ENCODE measurements around the gene RBM26.
"Not testable (repeated sequence)": the region's sequence is repeated elsewhere in the genome, so short reads cannot be mapped to it uniquely, and the experiment has no call there.

RBM26 gene

DNA sequence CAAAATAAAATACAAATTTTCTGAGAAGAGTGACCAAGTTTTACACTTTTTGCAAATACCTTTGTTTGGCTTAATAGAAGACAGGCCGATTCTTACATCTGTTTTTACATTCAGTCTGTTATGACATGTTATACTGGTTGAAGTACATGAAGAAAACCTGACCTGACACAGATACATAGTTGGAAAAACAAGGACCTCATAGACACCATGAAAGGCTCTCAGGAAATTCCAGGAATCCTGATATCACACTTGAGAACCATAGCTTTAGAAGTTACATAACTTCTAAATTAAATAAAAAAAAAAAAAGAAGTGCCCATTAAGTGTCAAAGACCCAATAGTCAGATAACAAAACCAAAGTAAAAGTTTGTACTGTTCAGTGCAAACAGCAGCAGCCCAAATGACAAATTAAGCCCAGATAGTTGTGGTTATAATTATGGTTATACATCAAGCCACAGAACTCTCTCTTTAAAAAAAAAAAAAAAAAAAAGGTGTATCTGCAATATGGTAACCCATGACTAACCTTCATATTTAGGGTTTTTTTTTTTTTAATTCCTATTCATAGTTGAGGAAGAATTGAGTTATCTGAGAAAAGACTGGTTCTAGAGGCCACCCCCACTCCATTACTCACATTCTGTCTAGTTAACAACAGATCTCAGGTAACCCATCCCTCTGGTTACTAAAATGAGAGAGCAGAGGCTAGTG is 19.8 kb downstream of the RBM26 start:
- no peak for DNase-seq

DNA sequence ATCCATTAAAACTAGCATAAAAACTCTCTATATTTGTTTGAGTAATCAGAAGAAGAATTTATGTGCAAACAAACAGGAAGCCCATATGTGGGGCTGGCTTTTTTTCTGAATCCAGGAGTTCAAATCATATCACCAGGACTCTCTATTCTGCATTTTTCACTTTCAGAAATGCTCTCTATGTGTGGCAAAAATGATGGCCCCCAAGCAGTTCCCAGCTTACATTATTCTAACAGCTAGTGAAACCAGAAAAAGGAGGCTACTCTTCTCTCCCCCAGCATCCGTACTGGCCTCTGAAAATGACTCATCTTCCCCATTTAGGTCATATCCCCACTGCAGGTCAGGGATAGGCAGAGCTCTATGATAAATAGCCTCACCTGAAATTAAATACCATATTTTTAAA is 20.4 kb downstream of the RBM26 start:
- no peak for DNase-seq

DNA sequence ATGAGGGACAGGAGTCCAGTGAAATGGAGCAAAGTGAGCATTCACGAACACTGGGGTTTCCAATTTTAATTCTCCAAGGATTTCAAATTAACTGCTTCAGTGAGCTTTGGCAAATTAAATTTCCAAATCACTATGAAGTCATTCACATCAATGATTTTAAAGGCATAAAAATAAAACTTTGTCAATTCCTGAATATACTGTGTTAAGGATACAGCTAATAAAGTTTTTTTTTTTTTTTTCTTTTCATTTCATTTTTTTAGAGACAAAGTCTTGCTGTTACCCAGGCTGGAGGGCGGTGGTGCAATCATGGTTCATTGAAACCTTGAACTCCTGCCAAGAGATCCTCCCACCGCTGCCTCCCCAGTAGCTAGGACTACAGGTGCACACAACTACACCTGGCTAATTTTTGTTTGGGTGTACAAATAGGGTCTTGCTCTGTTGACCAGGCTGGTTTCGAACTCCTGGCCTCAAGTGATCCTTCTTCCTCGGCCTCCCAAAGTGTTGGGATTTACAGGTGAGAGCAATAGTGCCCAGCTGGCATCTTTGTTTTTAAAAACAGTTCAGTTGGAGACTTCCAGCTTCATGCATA is 21.9 kb downstream of the RBM26 start:
- no peak for DNase-seq

DNA sequence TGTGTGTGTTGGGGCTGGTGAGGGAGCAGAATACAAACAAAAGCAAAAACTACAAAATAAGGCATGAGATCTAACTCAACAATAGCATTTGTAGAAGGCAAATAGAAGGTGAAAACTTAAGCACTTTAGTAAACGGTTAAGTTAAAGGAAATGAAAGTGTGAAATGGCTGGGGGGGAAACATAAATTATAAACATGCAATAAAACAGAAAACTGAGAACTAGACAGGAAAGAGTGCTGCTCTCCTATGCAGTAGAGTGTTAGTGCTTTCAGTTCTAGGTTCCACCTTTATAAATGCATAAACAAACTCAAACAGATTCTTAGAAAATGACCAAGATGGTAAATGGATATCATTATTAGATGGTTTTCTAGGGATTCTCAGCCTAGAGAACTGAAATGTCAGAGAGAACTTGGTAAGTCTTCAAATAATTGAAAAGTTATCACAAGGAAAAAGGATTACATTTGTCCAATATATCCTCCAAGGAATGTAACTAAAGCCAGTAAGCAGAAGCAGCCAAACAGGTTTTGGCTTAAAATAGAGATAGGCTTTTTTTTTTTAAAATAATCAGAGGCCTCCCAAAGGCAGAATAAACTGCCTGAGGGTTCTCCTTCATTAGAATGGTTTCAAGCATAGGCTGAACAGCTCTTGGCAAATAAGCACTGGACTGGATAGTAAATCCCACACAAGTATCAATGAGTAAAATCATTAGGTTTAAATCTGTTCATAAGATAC is 23.3 kb downstream of the RBM26 start:
- no peak for DNase-seq

DNA sequence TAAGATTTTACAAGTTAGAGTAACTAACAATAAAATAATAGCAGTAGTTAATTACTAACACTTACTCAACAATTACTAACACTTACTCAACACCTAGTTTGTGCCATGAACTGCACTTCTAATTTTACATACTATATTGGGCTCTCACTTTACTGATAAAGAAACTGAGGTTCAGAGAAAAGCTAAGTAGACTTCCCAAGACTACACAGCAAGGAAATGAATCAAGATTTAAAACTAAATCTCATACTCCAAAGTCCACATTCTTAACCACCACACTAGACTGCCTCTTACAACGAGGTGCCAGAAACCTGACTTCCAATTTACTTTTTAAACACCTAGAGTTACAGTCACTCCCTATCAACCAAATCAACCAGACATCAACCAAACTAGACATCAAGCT is 25.1 kb downstream of the RBM26 start:
- no peak for DNase-seq

DNA sequence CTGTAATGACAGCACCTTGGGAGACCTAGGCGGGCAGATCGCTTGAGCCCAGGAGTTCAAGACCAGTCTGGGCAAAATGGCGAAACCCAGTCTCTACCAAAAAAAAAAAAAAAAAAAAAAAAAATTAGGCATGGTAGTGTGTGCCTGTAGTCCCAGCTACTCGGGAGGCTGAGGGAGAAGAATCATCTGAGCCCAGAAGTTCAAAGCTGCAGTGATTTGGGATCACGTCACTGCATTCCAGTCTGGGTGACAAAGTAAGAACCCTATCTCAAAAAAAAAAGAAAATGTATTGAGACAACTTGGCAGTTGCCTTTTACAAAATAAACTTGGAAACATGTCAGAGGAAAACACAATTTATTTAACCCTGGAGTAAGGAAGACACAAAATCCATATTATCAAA is 26.8 kb downstream of the RBM26 start:
- DNase-seq, result no peak

DNA sequence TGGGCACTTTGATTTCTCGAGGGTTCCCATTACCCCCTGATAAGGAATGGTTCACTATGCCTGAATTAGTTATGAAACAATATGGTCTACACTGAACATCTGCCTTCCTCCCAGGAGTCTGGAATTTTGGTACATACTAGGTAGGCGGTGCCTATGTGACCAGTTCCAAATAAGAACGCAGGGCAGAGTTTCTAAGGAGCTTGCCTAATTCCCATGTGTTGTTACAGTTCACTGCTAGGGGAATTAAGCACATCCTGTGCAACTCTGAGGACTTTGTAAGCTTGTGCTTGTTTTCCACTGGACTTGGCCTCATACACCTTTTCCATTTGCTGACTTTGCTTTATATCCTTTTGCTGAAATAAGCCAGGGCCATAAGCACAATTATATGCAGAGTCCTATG is 29.2 kb downstream of the RBM26 start:
- DNase-seq, result no peak

DNA sequence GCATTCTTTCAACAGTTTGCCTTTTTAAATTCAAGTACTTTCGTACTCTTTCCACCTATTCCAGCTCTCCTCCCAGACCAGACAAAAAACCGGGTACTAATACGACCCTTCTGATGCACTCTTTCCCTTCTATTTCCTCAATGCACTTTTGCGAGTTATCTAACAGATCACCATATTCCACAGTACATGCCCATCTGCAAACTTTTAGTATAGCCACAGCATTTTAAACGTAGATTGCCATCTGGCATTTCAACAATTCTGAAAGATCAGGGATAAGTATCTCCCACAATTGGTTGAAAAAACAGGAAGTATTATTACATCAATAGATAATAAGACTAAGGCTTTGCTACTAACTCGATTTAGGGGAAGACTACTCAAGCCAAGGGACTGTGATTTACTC is 31.5 kb downstream of the RBM26 start:
- no peak for DNase-seq

DNA sequence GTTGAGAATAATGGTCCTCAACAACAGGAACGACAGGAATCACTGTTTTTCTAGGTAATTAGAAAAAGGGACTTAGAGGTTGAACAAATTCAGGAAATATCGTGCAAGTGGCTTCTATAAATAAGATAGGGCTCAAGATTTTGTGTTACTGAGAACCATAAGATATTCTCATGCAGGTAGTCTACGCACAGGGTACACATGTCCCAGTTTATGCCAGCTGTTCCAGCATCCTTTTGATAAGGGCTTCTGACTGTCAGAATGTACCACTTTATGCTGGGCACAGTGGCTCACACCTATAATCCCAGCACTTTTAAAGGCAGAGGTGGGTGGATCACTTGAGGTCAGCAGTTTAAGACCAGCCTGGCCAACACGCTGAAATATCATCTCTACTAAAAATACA is 32.1 kb downstream of the RBM26 start:
- DNase-seq, result no peak

DNA sequence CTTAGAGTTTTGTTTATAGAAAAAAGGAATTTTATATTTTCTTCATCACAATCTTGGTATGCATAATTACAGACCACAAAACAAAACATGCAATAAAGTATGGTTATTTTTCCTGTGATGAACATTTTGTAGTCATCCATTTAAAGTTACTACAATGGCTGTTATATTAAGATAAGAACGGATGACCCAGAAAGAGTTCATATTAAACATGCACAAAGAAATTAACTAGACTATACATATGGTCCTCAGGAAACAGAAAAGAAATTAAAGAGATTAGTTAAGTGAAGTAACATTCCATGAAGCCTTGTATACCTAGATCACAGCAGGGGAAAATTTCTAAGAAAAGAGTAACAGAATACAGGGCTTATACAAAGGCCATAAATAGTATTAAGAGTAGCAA is 36.8 kb downstream of the RBM26 start:
- DNase-seq, result no peak

DNA sequence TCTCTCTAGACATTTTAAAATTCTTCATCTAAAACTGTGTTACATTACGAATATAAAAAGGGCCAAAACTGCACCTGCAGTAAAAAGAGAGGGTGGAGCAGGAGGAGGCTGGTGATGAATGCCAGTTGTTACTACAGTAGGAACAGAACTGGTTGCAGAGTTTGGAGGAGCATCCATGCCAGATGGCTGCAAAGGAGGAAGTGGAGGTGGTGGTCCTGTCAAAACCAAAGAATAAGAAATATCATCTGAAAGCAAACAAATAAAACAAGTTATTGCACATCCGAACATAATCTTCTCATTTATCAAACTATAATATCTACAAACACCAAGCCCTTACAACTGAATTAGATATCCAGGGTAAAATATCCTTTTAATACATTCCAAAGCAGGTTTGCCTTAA is 40.1 kb downstream of the RBM26 start:
- no peak for DNase-seq

DNA sequence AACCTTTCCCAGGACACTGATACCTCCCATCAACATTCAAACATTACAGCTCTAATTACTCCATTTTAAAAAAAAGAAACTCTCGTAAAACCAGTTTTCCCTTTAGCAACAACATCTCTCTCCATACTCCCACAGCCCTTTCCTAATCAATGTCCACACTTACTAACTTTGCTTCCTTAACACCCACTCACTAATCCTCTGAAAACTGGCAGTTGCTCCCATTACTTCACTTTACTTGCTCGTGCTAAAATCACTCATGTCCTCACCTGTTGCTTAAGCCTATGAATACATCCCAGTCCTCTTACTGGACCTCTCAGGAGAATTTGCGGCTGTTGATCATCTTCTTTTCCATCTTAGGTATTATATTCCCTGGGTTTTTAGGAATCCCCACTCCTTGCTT is 44.8 kb downstream of the RBM26 start:
- DNase-seq, result no peak

DNA sequence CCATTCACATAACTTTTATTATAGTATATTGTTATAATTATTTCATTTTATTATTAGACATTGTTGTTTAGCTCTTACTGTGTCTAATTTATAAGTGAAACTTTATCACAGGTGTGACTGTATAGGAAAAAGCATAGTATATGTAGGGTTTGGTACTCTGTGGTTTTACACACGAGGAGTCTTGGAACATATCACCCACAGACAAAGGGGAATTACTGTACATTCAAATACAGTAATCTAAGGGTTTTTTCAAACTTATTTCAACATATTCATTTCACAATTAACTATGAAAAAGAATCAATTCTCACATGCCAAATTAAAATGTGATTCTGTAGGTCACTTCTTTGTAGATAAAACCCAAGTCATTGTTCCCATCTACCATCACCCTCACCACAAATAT is 46.0 kb downstream of the RBM26 start:
- DNase-seq, result no peak

DNA sequence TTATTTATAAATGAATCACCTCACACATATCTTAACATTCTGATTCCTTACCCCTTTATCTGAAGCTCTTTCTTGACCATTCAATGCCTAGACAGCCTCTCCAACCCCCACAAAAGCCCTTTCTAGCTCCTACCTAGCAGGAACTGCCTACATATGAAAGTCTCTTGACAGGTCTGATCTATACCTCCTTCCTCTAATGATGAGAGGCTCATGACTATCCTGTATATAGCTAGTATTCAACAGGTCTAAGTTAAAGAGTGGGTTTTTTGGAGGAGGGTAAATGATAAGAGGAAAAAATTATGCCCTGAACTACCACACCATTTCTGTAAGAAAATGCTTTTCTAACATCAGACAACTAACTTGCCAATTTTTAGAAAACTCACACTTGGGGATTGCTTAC is 47.0 kb downstream of the RBM26 start:
- no peak for DNase-seq

DNA sequence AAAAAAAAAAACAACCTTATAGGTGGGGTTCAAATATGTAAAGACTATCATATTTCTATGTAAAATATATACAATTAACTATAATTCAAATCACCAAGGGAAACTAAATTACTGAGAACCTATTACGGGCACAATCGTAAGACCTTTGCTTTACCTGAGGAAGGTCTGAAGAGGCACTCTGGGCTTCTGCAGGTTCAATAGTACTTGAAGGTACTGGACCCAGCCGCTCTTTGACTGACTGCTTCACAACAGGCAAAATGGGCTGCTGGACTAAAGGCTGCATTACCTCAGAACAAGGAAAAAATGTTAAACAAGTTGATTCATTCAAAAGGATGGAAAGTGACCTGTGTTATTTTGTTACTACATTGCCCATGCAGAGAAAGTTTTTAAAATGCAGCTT is 51.8 kb downstream of the RBM26 start:
- DNase-seq, result no peak

DNA sequence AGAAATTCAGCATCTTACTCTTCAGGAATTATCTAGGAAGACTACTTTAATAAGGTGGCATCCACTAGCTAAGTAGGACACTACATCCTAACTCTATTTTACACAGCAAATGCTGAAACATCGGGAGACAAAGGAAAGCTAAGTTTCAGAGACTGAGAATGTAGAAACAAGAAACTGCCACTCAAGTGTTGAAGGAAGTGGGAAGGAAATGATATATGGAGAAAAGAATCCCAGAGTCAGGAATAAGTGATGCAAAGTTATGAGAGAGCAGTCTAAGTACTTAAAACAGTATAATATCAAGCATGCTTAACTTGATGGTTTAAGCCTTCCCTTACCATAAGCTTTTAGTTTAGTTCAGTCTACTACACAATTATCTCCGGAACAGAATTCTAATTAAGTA is 52.4 kb downstream of the RBM26 start:
- DNase-seq, result no peak

DNA sequence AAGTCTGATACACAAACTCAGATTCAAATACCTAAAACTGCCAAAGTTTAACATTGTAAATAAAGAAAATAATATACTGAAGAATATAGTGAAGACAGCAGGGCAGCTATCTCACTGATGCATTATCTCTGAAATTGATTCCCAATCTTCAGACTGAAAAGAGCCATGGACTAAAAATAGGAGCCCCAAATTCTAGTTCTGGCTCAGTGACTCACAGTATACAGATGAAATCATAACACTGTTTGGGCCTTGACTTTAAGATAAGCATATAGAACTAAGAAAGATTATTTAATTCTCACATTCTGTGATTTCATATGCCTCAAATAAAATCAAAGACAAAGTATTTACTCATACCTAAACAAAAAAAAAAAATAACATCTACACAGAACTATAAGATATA is 53.9 kb downstream of the RBM26 start:
- no peak for DNase-seq

DNA sequence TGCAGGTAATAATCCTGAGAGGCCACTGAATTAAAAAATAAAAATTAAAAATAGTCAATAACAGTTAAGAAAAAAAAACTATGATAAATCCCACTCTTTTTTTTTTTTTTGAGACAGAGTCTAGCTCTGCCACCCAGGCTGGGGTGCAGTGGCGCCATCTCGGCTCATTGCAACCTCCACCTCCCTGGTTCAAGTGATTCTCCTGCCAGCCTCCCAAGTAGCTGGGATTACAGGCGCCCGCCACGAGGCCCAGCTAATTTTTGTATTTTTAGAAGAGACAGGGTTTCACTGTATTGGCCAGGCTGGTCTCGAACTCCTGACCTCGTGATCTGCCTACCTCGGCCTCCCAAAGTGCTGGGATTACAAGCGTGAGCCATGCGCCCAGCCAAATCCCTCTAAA is 56.4 kb downstream of the RBM26 start:
- not testable (repeated sequence) for DNase-seq

DNA sequence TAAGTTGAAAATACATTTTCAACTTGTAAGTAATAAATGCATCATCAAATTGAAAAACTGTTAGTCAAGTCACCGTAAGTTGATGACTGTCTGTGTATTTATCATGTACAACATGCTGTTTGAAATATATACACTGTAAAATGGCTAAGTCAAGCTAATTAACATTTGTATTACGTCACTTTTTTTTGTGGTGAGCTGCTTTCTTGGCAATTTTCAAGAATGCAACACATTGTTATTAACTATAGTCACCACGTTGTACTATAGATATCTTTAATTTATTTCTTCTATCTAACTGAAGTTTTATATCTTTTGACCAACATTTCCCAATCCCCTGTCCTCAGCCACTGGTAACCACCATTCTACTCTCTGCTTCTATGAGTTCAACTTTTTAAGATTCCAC is 57.0 kb downstream of the RBM26 start:
- no peak for DNase-seq

DNA sequence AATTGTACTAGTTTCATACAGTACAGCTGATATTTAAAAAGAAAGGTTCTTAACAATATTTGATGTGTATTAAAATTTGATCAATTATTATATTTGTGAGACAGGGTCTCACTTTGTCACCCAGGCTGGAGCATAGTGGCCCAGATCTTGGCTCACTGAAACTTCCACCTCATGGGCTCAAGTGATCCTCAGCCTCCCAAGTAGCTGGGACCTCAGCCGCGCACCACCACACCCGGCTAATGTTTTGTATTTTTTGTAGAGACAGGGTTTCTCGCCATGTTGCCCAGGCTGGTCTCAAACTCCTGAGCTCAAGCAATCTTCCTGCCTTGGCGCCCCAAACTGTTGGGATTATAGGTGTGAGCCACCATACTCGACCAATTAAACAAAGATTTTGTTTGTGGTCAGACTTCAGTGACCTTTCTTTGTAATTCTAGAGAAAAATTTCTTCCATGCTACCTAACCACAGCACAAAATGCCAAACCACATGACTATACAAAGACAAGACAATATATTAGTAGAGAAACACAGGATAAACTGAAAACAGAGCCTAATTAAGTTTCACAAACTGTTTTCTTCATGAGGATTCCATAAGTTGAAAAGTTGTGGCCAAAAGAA is 59.6 kb downstream of the RBM26 start:
- no peak for DNase-seq

DNA sequence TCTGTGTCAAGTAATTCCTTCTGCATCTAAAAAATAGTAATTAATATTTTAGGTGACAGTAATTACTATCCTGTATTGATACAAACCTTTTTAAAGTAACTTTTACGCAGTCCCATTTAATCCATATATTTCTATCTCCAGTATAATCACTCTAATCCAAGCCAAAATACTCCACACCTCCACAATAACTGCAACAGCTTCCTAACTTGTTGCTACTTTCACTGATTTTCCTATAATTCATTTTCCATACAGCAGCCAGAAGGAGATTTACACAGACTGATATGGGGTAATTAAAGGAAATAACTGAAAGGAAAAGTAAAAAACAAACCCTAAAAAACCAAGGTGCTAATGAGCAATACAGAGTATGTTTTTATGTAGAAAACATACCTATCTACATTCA is 64.9 kb downstream of the RBM26 start:
- DNase-seq, result no peak

DNA sequence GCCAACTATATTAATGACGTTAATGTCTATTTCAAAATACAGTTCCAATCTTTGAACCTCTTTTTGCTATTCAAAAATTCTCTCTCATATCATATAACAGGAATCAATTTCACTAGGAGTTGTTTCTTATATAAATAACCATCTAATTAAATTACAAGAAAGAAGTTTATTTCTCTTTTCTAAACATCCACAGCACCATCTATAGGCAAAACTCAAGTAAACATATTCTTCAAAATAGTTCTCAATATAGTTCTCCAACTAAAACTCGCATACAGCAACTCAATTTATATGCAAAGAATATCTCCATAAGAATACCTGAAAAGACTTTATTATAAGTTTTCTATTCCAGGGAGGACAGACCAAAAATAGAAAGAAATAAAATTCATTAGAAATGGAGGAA is 65.6 kb downstream of the RBM26 start:
- no peak for DNase-seq

DNA sequence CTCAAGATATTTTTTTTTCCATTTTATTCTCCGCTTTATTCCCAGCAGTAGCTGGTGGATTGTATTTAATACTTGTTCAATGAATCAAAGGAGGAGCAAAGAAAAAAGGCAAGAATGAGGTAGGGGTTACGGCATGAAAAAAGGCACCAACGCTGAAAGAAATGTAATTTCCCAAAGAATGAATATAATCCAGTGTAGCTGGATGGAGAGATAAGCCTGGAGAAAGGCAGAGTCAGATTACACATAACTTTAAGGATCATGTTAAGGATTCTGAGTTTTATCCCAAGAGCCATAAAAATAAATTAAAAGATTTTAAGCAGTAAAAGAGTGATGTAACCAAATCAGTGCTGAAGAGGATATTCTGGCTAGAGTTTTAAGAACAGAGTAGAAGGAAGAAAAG is 67.7 kb downstream of the RBM26 start:
- no peak for DNase-seq

DNA sequence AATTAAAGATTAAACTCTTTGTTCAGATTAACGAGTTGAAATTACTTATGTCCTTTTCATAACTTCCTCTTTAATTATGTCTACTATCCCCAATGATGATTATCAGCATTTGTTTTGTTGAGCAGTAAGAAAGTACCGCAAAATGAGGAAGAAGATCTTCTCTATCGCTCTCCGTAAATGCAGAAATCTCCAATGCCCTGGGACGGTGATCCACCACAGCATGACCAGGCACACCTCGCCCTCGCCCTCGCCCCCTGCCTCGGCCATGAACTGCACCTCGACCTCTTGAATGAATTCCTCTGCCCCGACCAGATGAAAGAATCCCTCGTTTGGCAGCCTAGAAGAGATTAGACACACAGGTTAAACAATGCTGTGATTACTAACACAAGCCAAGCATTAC is 69.1 kb downstream of the RBM26 start:
- no peak for DNase-seq
